Measurements from ENCODE around the gene FKBP6.

- TF ChIP-seq CTCF (IDR thresholded peaks at IDR 0.05 in 2 of 3, conservative IDR thresholded peaks at IDR 0.05 in 1 of 3; ENCODE audit: insufficient read depth in 2 of 3, low read depth in 1 of 3, low read length in 3 of 3) (no peak), ZNF23 (CRISPR knock-in tag; IDR thresholded peaks at IDR 0.05) (no peak), PREB (CRISPR knock-in tag; IDR thresholded peaks at IDR 0.05) (no peak), PHB2 (IDR thresholded peaks at IDR 0.05; ENCODE audit: low read depth) (no peak), EGR1 (conservative IDR thresholded peaks at IDR 0.05) (no peak), SAFB2 (IDR thresholded peaks at IDR 0.05; ENCODE audit: borderline replicate concordance, low read depth, low read length, severe bottlenecking) (no peak), BRD4 (IDR thresholded peaks at IDR 0.05) (no peak)
Measured at GRCh38 chr7:73369622-73370021, 41.7 kb downstream of the FKBP6 start.
